ENCODE measurements around the gene GLT6D1.

DNA sequence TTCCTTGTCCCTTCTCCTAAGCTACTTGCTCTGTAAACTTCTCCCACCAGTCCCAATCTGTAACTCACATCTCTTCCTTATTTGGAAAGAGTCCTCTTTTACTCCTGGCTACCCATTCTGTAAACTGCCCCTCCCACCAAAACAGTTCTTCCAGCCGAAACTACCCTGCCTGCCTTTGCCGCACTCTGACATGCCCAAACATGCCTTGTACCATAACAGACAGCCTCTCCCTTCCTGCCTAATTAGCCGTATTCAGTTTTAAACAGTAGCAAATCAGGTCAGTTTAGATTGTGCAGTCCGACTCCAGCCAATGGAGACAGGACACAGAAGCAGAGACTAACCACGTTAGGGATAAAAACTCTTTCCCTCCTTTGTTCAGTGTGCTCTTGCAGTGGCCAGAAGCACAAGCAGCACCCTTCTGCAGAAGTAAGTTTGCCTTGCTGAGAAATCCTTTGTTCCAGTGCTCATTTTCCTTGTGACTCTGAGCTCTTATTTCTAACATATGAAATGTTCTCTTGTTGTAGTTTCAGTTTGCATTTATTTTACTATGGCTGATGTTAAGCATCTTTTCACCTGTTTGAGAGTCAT is 5.4 kb upstream of the GLT6D1 start:
- no peak for TF ChIP-seq POLR2A (IDR thresholded peaks at IDR 0.05; ENCODE audit: low read depth, low read length)
- no peak for TF ChIP-seq POU2F2 (IDR thresholded peaks at IDR 0.05; ENCODE audit: low read depth, low read length)
- TF ChIP-seq POLR2AphosphoS5 (IDR thresholded peaks at IDR 0.05; ENCODE audit: low read depth, low read length), result no peak
- TF ChIP-seq TAF1 (IDR thresholded peaks at IDR 0.05; ENCODE audit: low read depth, low read length), result no peak
- TF ChIP-seq PAX5 (IDR thresholded peaks at IDR 0.05; ENCODE audit: insufficient read depth, low read length, severe bottlenecking), result no peak
- TF ChIP-seq SPI1 (IDR thresholded peaks at IDR 0.05; ENCODE audit: low read depth, low read length), result no peak

All from GM12891 (cell line).